Measurements from ENCODE around the gene OR4Q3. TPM values are rescaled to one million over a fixed set of nuclear protein-coding genes. Genes with fewer than 3 reads are reported as not detected.
"Not testable (repeated sequence)": the region's sequence is repeated elsewhere in the genome, so short reads cannot be mapped to it uniquely, and the experiment has no call there.

The OR4Q3 gene
- total RNA-seq, result not detected

DNA sequence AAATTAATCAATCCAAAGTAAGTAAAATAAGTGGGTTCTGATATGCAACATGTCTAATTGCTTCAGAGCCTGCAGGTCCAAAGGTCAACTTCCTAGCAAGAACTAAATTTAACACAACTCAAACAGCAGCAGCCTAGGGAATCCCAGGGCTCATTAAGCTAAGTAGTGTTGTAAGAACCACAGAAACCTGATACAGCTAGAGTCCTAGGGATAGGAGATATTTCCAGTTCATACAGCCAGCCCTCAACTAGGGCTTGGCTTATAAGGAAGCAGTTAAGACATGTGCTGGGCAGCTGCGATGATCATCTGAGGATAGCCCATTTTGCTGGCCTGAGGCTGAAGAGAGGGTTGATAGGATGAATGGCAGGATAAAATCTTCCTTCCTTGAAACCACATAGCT is at the start of gene OR4Q3:
OR4Q3 (plus strand) TSS at position 316 of the 400 bp plus-strand sequence.
- H3K4me3 Mint-ChIP-seq, result no peak within 1 kb of the TSS

DNA sequence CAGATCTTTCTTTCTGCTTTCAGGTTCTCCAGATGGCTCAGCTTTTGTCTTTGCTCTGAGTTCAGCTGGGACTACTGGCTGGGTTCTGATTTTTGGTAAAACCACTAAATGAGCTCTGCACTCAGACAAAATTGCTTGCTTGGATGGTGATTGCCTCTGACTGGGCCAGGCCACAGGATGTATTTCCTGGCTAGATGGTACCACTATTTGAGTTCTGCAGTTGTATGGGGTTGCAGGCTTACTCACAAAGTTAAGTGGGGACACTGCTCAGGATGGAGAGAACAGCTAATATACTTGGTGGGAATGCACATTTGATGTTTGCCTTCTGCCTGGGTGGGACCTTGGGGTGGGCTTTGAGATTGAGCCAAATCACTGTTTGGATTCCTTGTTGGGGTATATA is 14.0 kb upstream of the OR4Q3 start:
- Mint-ChIP-seq H3K27me3 (ENCODE audit: low read depth) (no peaks in the 10 kb centered on the region), H3K4me3 (no peak overlapping the region), H3K36me3 (ENCODE audit: insufficient read depth) (peaks cover 3% of the 10 kb centered on the region), H3K4me1 (ENCODE audit: low read depth) (no peaks in the 10 kb centered on the region), H3K9me3 (peaks cover 24% of the 10 kb centered on the region)
- DNase-seq (no peak), ATAC-seq (no peak)

More for the DNA sequence above, at the start of gene OR4Q3:
- H3K4me1 Mint-ChIP-seq (ENCODE audit: low read depth), result no peaks in the 10 kb centered on the region
- H3K36me3 Mint-ChIP-seq (ENCODE audit: insufficient read depth), result no peaks in the 10 kb centered on the region
- peaks cover 4% of the 10 kb centered on the region for H3K9me3 Mint-ChIP-seq
- peaks cover 9% of the 10 kb centered on the region for H3K27me3 Mint-ChIP-seq (ENCODE audit: low read depth)
- no peak for DNase-seq
- ATAC-seq, result no peak

DNA sequence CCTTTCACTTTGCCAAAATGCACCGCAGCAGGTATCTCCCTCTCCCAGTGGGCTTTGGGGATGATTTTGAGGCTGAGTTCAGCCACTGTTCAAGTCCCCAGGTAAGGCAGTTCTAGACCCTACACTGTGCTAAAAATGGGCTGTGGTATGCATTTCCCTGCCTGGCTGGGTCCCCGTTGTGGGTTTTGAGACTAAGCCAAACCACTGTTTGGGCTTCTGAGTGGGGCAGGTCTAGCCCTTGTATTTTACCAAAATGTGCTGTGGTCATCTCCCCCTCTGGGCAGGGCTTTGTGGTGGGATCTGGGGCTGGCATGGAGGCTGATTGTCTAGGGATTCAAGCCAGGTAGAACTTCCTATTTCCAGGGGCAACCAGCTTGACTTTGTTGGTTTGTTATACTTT is 13.6 kb upstream of the OR4Q3 start:
- DNase-seq (no peak), ATAC-seq (no peak)
- Mint-ChIP-seq H3K27me3 (ENCODE audit: low read depth) (no peaks in the 10 kb centered on the region), H3K36me3 (ENCODE audit: insufficient read depth) (peaks cover 3% of the 10 kb centered on the region), H3K4me3 (no peak overlapping the region), H3K9me3 (peaks cover 24% of the 10 kb centered on the region), H3K4me1 (ENCODE audit: low read depth) (no peaks in the 10 kb centered on the region)

DNA sequence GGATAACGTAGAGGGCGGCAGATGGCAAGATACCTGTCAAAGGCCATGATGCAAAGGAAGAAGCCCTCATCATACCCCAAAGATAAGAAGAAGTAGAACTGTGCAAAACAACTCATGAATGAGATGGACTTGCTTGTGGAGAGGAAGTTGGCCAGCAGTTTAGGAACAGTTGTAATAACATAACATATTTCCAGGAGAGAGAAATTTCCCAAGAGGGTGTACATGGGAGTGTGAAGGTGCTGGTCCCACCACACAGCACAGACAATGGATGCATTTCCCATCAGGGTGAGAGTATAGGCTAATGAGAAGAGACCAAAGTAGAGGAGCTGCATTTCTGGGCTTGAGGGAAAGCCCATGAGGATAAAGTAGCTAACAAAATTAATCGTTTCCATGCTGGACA is 9.5 kb upstream of the OR4Q3 start:
- H3K4me3 Mint-ChIP-seq; ATAC-seq; H3K4me1 Mint-ChIP-seq (ENCODE audit: low read depth); H3K27me3 Mint-ChIP-seq (ENCODE audit: low read depth); H3K36me3 Mint-ChIP-seq (ENCODE audit: insufficient read depth); DNase-seq: not testable (repeated sequence)
- peaks cover 19% of the 10 kb centered on the region for H3K9me3 Mint-ChIP-seq

DNA sequence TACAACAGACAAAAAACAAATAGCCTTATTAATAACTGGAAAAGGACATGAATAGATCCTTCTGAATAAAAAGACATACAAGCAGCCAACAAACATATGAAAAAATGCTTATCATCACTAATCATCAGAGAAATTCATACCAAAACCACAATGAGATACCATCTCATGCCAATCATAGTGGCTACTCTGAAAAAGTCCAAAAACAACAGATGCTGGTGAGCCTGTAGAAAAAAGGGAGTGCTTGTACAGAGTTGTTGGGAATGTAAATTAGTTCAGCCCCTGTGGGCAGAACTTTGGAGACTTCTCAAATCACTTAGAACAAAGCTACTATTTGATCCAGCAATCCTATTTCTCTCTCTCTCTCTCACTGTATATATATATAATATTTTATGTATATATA is 8.9 kb downstream of the OR4Q3 start:
- not testable (repeated sequence) for H3K9me3 Mint-ChIP-seq; DNase-seq; H3K27me3 Mint-ChIP-seq (ENCODE audit: low read depth); H3K4me1 Mint-ChIP-seq (ENCODE audit: low read depth); ATAC-seq; H3K36me3 Mint-ChIP-seq (ENCODE audit: insufficient read depth); H3K4me3 Mint-ChIP-seq

- peaks cover 1% of the 10 kb centered on the region for H3K27me3 Mint-ChIP-seq (ENCODE audit: low read depth)
- no peaks in the 10 kb centered on the region for H3K4me1 Mint-ChIP-seq (ENCODE audit: low read depth)
- H3K36me3 Mint-ChIP-seq (ENCODE audit: insufficient read depth), result no peaks in the 10 kb centered on the region
- no peak for DNase-seq
- no peak for ATAC-seq
- H3K4me3 Mint-ChIP-seq, result no peak overlapping the region
- no peaks in the 10 kb centered on the region for H3K9me3 Mint-ChIP-seq
Measured at GRCh38 chr14:19754172-19754571, 10.8 kb downstream of the OR4Q3 start.

DNA sequence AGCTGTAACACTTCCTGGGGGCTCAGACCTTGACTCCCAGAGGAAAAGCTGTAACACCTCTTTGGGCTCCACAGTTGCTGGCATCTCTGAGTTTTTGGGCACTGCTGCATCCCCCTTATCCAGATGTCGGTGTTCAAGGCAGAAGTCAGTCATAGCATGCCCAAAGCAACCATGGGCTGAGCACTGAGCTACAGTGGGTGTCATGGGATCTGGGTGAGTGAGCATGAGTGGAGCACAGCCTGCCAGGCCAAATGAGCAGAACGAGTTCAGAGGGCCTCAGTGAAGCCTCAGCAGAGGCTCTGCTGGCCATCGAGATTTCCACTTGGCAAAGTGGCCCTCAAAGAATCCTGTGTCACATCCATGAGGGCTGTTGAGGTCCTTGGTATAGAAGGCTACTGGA is 28.1 kb downstream of the OR4Q3 start:
- peaks cover 22% of the 10 kb centered on the region for H3K9me3 Mint-ChIP-seq
- not testable (repeated sequence) for H3K4me3 Mint-ChIP-seq; H3K27me3 Mint-ChIP-seq (ENCODE audit: low read depth); DNase-seq; ATAC-seq; H3K36me3 Mint-ChIP-seq (ENCODE audit: insufficient read depth); H3K4me1 Mint-ChIP-seq (ENCODE audit: low read depth)

- H3K4me1 Mint-ChIP-seq (ENCODE audit: low read depth), result no peaks in the 10 kb centered on the region
- no peaks in the 10 kb centered on the region for H3K27me3 Mint-ChIP-seq (ENCODE audit: low read depth)
- peaks cover 22% of the 10 kb centered on the region for H3K9me3 Mint-ChIP-seq
- ATAC-seq (no peak), DNase-seq (no peak)
- no peak overlapping the region for H3K4me3 Mint-ChIP-seq
- no peaks in the 10 kb centered on the region for H3K36me3 Mint-ChIP-seq (ENCODE audit: insufficient read depth)
Measured at GRCh38 chr14:19771895-19772430, 28.6 kb downstream of the OR4Q3 start.

DNA sequence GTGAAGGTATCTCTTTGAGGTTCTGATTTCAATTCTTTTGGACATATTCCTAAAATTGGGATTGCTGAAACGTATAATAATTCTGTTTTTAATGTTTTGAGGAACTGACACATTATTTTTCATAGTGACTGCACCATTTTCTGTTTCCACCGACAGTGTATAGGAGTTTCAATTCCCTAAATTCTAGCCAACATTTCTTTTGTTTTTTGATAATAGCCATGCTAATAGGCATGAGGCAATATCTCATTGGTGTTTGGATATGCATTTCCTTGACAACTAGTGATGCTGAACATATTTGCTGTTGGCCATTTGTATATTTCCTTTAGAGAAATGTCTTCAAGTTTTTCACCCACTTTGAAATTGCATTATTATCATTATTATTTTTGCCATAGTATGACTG is 29.1 kb downstream of the OR4Q3 start:
- not testable (repeated sequence) for H3K4me1 Mint-ChIP-seq (ENCODE audit: low read depth); H3K36me3 Mint-ChIP-seq (ENCODE audit: insufficient read depth); H3K27me3 Mint-ChIP-seq (ENCODE audit: low read depth); H3K4me3 Mint-ChIP-seq; DNase-seq; ATAC-seq
- peaks cover 22% of the 10 kb centered on the region for H3K9me3 Mint-ChIP-seq

DNA sequence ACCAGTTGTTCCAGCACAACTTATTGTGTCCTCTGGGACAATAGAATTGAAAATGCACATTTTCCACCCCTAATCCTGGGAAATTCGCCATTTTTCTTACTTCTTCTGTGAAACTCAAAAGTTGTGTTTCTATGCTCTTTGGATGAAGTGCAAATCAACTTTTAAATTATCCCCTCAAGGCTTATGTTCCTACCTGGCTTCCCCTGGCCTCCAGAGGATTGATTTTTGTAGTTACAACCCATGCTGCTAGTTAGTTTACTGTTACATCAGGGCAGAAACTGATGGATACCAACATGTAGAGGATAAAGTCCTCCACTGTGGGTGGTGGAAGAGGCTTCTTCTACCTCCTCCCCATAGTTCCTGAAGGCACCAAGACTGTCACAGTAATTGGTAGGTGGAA is 29.8 kb downstream of the OR4Q3 start, which contains the start of gene OR4M1:
OR4M1 (plus strand) TSS at position 301 of the 400 bp plus-strand sequence. CDS start 6,819 bp downstream, outside the sequence.
- ATAC-seq; H3K4me3 Mint-ChIP-seq; H3K36me3 Mint-ChIP-seq (ENCODE audit: insufficient read depth); H3K27me3 Mint-ChIP-seq (ENCODE audit: low read depth); DNase-seq; H3K4me1 Mint-ChIP-seq (ENCODE audit: low read depth): not testable (repeated sequence)
- H3K9me3 Mint-ChIP-seq, result peaks cover 22% of the 10 kb centered on the region

- Mint-ChIP-seq H3K9me3 (peaks cover 14% of the 10 kb centered on the region), H3K4me1 (ENCODE audit: low read depth) (no peaks in the 10 kb centered on the region), H3K36me3 (ENCODE audit: insufficient read depth) (no peaks in the 10 kb centered on the region), H3K27me3 (ENCODE audit: low read depth) (no peaks in the 10 kb centered on the region), H3K4me3 (no peak overlapping the region)
- no peak for ATAC-seq
- no peak for DNase-seq
Measured at GRCh38 chr14:19775587-19775986, 32.2 kb downstream of the OR4Q3 start.

DNA sequence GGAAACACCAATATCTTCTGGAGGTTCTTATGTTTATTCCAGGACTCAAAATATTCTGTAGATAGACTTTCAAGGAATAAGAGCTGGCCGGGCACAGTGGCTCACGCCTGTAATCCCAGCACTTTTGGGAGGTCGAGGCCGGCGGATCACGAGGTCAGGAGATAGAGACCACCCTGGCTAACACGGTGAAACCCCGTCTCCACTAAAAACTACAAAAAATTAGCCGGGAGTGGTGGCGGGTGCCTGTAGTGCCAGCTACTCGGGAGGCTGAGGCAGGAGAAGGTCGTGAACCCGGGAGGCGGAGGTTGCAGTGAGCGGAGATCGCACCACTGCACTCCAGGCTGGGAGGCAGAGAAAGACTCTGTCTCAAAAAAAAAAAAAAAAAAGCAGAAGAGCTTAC is 42.5 kb downstream of the OR4Q3 start:
- H3K27me3 Mint-ChIP-seq (ENCODE audit: low read depth); H3K9me3 Mint-ChIP-seq; ATAC-seq; H3K4me1 Mint-ChIP-seq (ENCODE audit: low read depth); DNase-seq; H3K36me3 Mint-ChIP-seq (ENCODE audit: insufficient read depth); H3K4me3 Mint-ChIP-seq: not testable (repeated sequence)

- not testable (repeated sequence) for ATAC-seq; H3K36me3 Mint-ChIP-seq (ENCODE audit: insufficient read depth); DNase-seq
Measured at GRCh38 chr14:19787318-19787717, 43.9 kb downstream of the OR4Q3 start.

DNA sequence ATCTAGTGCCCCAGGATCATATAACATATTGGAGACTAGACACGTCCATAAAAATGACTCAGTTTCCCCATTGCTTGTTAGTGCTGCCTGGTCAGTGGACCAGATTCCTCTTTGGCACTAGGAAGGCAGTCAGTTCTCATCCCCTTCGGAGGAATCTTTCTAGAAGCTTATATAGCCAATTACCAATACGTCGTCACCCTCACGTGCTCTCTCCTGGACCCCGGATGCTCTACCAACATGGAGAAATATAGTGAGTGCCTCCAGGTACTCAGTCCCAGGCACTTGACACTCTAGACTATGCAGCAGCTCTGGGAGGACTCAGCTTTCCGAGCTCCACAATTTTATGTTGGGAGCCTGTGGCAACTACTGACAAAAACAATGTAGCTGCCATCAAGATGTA is 44.8 kb downstream of the OR4Q3 start:
- DNase-seq; ATAC-seq; H3K9me3 Mint-ChIP-seq; H3K36me3 Mint-ChIP-seq (ENCODE audit: insufficient read depth); H3K4me1 Mint-ChIP-seq (ENCODE audit: low read depth); H3K27me3 Mint-ChIP-seq (ENCODE audit: low read depth); H3K4me3 Mint-ChIP-seq: not testable (repeated sequence)

More at GRCh38 chr14:19787318-19787717, 43.9 kb downstream of the OR4Q3 start:
- H3K9me3 Mint-ChIP-seq; H3K4me1 Mint-ChIP-seq (ENCODE audit: low read depth); H3K4me3 Mint-ChIP-seq; H3K27me3 Mint-ChIP-seq (ENCODE audit: low read depth): not testable (repeated sequence)

DNA sequence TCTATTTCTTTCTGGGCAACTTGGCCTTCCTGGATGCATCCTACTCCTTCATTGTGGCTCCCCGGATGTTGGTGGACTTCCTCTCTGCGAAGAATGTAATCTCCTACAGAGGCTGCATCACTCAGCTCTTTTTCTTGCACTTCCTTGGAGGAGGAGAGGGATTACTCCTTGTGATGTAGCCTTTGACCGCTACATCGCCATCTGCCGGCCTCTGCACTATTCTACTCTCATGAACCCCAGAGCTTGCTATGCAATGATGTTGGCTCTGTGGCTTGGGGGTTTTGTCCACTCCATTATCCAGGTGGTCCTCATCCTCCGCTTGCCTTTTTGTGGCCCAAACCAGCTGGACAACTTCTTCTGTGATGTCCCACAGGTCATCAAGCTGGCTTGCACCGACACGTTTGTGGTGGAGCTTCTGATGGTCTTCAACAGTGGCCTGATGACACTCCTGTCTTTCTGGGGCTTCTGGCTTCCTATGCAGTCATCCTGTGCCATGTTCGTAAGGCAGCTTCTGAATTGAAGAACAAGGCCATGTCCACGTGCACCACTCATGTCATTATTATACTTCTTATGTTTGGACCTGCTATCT is 53.2 kb downstream of the OR4Q3 start:
- ATAC-seq, H3K4me3 Mint-ChIP-seq, H3K9me3 Mint-ChIP-seq: not testable (repeated sequence)

More for the DNA sequence above, 53.2 kb downstream of the OR4Q3 start:
- DNase-seq; H3K36me3 Mint-ChIP-seq (ENCODE audit: insufficient read depth); H3K27me3 Mint-ChIP-seq (ENCODE audit: low read depth); H3K4me1 Mint-ChIP-seq (ENCODE audit: low read depth): not testable (repeated sequence)

Measured in activated T-cell treated with anti-CD3 and anti-CD28 coated beads, Interleukin-2, amount 50 U/mL, for 4 hours (primary cell).